Heart left ventricle (tissue), 16 donors: ENCODE measurements around the gene LRRN4. TPM values are rescaled to one million over a fixed set of nuclear protein-coding genes. Genes with fewer than 3 reads are reported as not detected.

Experiments used
- ATAC-seq, 4 donors: fragments of 200-7000 bp; cut with Tn5 transposase; one replicate each; pipeline ENCODE4 v1.9.1; 2020 to 2022; ENCODE audit warnings: moderate library complexity in 4 of 4, mild to moderate bottlenecking in 3 of 4, moderate number of reproducible peaks in 1 of 4
- DNase-seq, 5 donors: peaks; one replicate each; pipeline ENCODE4 v3.0.0-alpha.2; 2020
- H3K27ac ChIP-seq, 12 donors: fragments of 200-600 bp; sonication (generic) in 4 of 12; one replicate each; pipeline versions ENCODE4 v1.5.0 to v1.8.0; 2016 to 2022; ENCODE audit warnings: mild to moderate bottlenecking in 2 of 12
- H3K27me3 ChIP-seq, 9 donors: fragments of 200-600 bp; sonication (generic) in 2 of 9; one replicate each; pipeline versions ENCODE4 v1.5.1 to v1.8.0; 2016 to 2022; ENCODE audit warnings: mild to moderate bottlenecking in 3 of 9
- H3K36me3 ChIP-seq, 9 donors: fragments of 200-600 bp; sonication (generic) in 2 of 9; one replicate each; pipeline versions ENCODE4 v1.5.0 to v1.8.0; 2018 to 2022; ENCODE audit warnings: mild to moderate bottlenecking in 2 of 9
- H3K4me1 ChIP-seq, 12 donors: fragments of 200-600 bp; sonication (generic) in 4 of 12; one replicate each; pipeline versions ENCODE4 v1.5.0 to v1.8.0; 2016 to 2022; ENCODE audit warnings: mild to moderate bottlenecking in 3 of 12
- H3K4me3 ChIP-seq, 12 donors: fragments of 200-600 bp; sonication (generic) in 4 of 12; one replicate each; pipeline versions ENCODE4 v1.5.0 to v1.8.0; 2017 to 2022; ENCODE audit warnings: mild to moderate bottlenecking in 9 of 12, moderate library complexity in 4 of 12
- H3K9me3 ChIP-seq, 12 donors: fragments of 200-600 bp; sonication (generic) in 4 of 12; one replicate each; pipeline versions ENCODE4 v1.5.0 to v1.8.0; 2016 to 2022; ENCODE audit warnings: mild to moderate bottlenecking in 1 of 12
- CTCF ChIP-seq, 12 donors: fragments of 200-600 bp; sonication (generic) in 4 of 12; IDR thresholded peaks; one replicate each; pipeline versions ENCODE4 v1.5.0 to v1.8.0; 2018 to 2022; ENCODE audit warnings: antibody characterized with exemption in 12 of 12, mild to moderate bottlenecking in 5 of 12
- POLR2A ChIP-seq, 2 donors: fragments of 450-650 bp; IDR thresholded peaks; one replicate each; pipeline ENCODE4 v1.6.1; 2017; ENCODE audit warnings: antibody characterized with exemption in 2 of 2, mild to moderate bottlenecking in 2 of 2, moderate library complexity in 2 of 2
- WGBS, 4 donors: extraction: QIAGEN DNeasy Blood & Tissue Kit in 2 of 4; methylation state at CpG; one replicate each; pipeline versions ENCODE4 v1.1.5 to v1.1.7; 2013 to 2018; 5-methylcytosine and 5-hydroxymethylcytosine counted together
- intact Hi-C, 10 donors: fragments of 100-400 bp; cut with DNase I; formaldehyde crosslinking; loops; one replicate each; pipeline versions ENCODE4 v1.11.1 to v1.14.2; 2022
- polyA plus RNA-seq, 2 donors: library from polyadenylated mRNA; stranded (reverse); fragments of 200-250 nt; gene quantifications; one replicate each; pipeline ENCODE4 v1.2.3, GENCODE V29; 2013
- total RNA-seq, 9 donors: library from RNA; depleted of rRNA in 2 of 9; stranded (reverse); fragments of >200 nt in 2 of 9; fragmentation: NEBNext Ultra II Directional in 3 of 9; extraction: Animal tissue kit (Norgen Biotek cat#: 25700) in 3 of 9; gene quantifications; one replicate each; pipeline versions ENCODE4 v1.1.0 to v1.2.4, GENCODE V29; 2016 to 2023
- donor health status: ischemic (EF 13 %, LVEDD 7.1; RV severe dilation, severe dysfunction).
- donor health status: healthy with polysubstance abuse.
- donor health status: DM: no; HTN: yes; CAD: no.
- donor health status: DM: no; HTN: no; CAD: no.
- donor health status: ischemic (EF 25% LVEDD 6.9; RV normal size, moderate dysfunction).
- donor health status: ischemic (EF 25% LVEDD 5.7; RV mildly dilated, moderate dysfunction).
- donor health status: healthy.
- donor health status: DM: yes; HTN: yes; CAD: no.
- donor health status: ischemic (EF 35%, LVEDD 5.7; RV mildly dilated, moderate dysfunction).
- donor health status: nonischemic (EF 11% LVEDD 7.7; RV severe dilation, severe dysfunction).
- donor health status: DM: yes; HTN: yes; CAD: no.
- donor health status: PGD.
- donor health status: ischemic (EF 29% LVEDD 5.4; RV normal size, mild dysfunction).
- donor health status: nonischemic (EF 23%, LVEDD 6.1; RV moderate dilation, normal function).

LRRN4 gene
- total and polyA plus RNA-seq, 11 donors, result 0.12 to 18.7 (median 0.17) TPM; not detected in 4

- DNase-seq (no peak), ATAC-seq (no peak)
- TF ChIP-seq CTCF (IDR thresholded peaks at IDR 0.05), result no peak
- TF ChIP-seq POLR2A (IDR thresholded peaks at IDR 0.05), result no peak
- no peak overlapping the region for H3K27ac ChIP-seq
- H3K4me3 ChIP-seq, result no peak overlapping the region
- H3K9me3 ChIP-seq, result no peaks in the 10 kb centered on the region
- H3K4me1 ChIP-seq, result peaks cover 0 to 4% (median 0%) of the 10 kb centered on the region in 12 donors
- intact Hi-C loops, result no loop called here
- H3K27me3 ChIP-seq, result no peaks in the 10 kb centered on the region
- peaks cover 0 to 22% (median 0%) of the 10 kb centered on the region in 9 donors for H3K36me3 ChIP-seq
Observed at GRCh38 chr20:6099819-6100218, 46.0 kb upstream of the LRRN4 start.

DNA sequence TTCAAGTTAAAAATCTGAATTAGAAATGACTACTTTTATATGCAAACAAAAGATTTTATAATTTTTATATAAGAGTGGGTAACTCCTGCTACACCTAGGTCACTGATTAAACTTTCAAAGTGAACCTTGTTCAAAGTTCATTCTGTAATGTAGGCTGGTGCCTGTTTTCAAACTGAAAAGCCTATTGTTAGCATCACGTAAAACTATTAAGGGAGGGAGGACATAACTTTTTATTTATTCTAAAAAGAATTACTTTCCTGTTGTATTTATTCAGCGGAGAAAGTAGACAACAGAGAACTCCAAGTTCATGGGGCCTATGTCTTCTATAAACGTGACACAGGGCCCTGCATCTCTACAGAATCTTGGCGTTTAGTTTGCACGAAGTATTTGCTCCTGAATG is 41.5 kb upstream of the LRRN4 start:
- Histone ChIP-seq H3K27ac (no peak overlapping the region), H3K4me3 (no peak overlapping the region), H3K36me3 (peaks cover 0 to 27% (median 0%) of the 10 kb centered on the region in 9 donors), H3K9me3 (no peaks in the 10 kb centered on the region), H3K4me1 (peaks cover 0 to 3% (median 0%) of the 10 kb centered on the region in 12 donors), H3K27me3 (no peaks in the 10 kb centered on the region)
- DNase-seq (no peak), ATAC-seq (no peak)
- WGBS, 4 donors, result 80 to 93% (median 82%) methylated on average over 5 of the region's 5 CpGs
- TF ChIP-seq POLR2A (IDR thresholded peaks at IDR 0.05) (no peak), CTCF (IDR thresholded peaks at IDR 0.05) (no peak)
- intact Hi-C loops, result no loop called here

- intact Hi-C loops, result no loop called here
- no peak for DNase-seq
- 97 to 98% (median 97%) methylated on average over 4 of the region's 4 CpGs for WGBS, 4 donors
- ATAC-seq, result no peak
- Histone ChIP-seq H3K4me1 (no peaks in the 10 kb centered on the region), H3K4me3 (no peak overlapping the region), H3K27ac (no peak overlapping the region), H3K9me3 (no peaks in the 10 kb centered on the region), H3K36me3 (peaks cover 0 to 27% (median 0%) of the 10 kb centered on the region in 9 donors), H3K27me3 (no peaks in the 10 kb centered on the region)
- TF ChIP-seq POLR2A (IDR thresholded peaks at IDR 0.05) (no peak), CTCF (IDR thresholded peaks at IDR 0.05) (no peak)
Observed at GRCh38 chr20:6094565-6094964, 40.7 kb upstream of the LRRN4 start.

- Histone ChIP-seq H3K4me1 (no peaks in the 10 kb centered on the region), H3K27me3 (no peaks in the 10 kb centered on the region), H3K9me3 (no peaks in the 10 kb centered on the region), H3K27ac (no peak overlapping the region), H3K4me3 (no peak overlapping the region), H3K36me3 (peaks cover 0 to 27% (median 0%) of the 10 kb centered on the region in 9 donors)
- TF ChIP-seq POLR2A (IDR thresholded peaks at IDR 0.05) (no peak), CTCF (IDR thresholded peaks at IDR 0.05) (no peak)
- DNase-seq, result no peak
- 82 to 87% (median 85%) methylated on average over 3 of the region's 3 CpGs for WGBS, 4 donors
- intact Hi-C loops, result no loop called here
- no peak for ATAC-seq
Observed at GRCh38 chr20:6094063-6094462, 40.2 kb upstream of the LRRN4 start.
